CD4-positive, alpha-beta T cell treated with Interleukin-4 for 4 hours (primary cell): ENCODE results near the gene PCDH1.

Source experiments
- DNase-seq: peaks from one replicate; pipeline ENCODE4 v3.0.0-alpha.2; 2020

The PCDH1 gene

DNA sequence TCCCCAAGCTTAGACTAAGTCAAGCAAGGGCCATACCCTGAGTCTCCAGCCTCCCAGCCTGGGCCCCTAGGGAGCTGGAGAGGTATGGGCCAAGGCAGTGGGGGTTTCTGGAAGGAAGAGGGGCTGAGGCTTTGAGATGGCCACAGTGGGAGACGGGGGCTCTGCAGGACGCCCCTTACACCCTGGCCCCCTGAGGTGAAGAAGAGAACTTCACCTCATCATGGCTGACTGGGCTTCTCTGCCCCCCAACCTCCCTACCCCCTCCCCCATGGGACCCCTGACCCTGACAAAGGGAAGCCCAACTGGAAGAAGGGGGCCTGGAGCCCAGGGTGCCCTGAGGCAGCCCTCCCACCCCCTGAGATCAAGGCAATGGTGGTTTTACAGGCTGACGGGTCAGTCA lies 25.8 kb downstream of the PCDH1 start:
- DNase-seq, result no peak

DNA sequence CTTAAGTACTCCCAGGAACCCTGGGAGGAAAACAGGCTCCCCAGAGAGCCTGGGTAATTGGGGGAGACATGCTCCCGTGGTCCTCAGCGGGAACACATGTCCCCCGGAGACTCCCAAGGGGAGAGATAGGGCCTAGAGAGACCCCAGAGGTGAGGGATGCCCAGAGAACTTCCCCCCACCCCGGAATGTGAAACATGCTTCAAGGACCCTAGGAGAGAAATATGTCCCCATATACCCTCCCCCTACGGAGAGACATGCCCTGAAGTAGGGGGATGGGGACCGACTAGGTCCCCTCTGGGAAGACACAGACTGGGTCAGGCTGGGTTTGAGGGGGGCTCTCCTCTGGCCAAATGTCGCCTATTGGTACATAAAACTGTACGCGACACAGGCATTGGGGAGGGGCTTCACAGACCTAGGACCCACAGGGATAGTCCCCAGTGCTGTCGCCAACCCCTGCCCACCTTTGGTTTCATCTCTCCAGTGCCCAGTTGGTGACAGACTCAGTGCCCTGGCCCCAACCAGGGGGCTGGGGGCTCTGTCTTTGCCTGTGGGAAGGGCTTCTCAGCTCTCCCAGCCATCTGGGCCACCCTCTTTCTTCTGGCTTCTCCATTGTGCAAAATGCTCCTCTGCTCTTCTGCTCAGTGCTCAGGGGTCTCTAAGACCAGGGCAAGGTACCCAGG lies 26.9 kb downstream of the PCDH1 start:
- no peak for DNase-seq

DNA sequence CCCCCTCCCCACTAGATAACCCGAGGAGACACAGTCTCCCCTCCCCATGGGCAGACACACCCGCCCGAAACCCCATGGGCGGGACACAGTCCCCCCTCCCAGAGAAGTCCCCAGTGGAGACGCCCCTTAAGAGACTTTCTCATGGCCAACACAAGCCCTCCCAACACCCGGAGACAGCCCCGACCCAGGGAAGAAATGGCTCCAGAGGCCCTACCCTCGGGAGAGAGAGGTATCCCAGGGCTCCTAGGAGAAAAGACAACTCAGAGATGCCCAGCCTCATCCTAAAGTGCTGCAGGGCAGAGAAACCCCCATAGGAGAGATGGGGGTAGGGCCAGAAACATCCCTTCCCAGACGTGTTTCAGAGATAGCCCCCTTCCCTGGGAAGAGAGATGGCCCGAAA lies 27.4 kb downstream of the PCDH1 start:
- DNase-seq, result no peak

DNA sequence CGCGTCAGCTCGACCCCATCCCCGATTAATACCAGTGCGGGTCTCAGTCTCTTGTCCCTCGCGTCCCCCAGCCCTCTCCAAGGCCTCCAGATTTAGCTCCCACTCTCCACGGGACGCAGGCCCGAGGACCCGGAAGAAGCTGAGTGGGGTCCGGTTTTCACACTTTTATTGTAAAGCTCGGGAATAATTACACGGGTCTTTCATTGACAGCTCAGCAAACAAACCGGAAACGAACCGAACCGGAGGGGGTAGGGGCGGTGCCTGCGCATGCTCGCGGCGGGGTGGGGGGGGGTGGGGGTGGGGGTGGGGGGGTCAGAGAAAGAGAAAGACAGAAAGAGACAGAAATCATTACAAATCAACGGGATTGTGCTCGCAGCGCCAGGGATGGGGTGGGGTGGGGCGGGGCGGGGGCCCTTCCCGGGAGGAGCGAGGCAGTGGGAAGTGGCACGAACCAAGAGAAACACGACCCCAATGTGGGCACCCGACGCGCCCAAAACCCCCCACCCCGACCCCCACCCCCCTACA lies 27.9 kb downstream of the PCDH1 start:
- DNase-seq, result peak; percentile 32

DNA sequence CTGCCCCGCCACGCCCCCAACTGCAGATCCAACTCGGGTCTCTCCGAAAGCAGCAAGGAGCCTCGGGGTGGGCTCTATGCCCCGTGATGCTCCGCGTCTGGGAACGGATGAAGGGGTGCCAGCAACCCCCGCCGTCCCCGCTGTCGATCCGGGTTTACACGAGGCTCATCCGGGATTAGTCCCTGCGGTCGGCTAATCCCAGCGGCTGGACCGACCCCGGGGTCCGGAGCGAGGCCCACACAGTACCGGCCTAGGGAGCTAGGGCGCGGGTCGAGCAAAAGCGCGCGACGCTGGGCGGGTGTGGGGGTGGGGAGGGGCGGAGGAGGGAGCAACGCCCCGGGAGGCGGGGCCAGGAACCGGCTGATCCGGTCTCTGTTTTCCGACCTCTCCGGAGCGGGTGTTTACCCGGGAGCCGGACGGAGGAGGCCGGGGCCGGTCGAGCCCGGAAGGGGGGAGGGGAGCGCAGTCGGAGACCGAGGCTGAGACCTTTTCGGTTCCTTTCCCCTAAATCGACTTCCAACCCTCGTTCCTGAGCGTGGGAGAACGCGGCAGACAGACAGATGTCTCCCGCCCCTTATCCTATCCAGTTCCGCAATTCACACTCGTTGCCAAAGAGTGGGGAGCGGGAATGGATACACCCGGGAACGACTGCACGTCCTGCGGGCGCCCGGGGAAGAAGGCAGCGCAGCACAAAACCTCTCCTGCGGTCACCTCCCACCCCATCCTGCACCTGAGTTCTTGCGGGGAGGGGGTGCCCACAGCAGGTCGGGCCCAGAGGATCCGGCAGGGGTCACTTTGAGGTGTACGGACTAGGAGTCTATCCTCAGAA lies 28.6 kb downstream of the PCDH1 start:
- peak; percentile 53 for DNase-seq

DNA sequence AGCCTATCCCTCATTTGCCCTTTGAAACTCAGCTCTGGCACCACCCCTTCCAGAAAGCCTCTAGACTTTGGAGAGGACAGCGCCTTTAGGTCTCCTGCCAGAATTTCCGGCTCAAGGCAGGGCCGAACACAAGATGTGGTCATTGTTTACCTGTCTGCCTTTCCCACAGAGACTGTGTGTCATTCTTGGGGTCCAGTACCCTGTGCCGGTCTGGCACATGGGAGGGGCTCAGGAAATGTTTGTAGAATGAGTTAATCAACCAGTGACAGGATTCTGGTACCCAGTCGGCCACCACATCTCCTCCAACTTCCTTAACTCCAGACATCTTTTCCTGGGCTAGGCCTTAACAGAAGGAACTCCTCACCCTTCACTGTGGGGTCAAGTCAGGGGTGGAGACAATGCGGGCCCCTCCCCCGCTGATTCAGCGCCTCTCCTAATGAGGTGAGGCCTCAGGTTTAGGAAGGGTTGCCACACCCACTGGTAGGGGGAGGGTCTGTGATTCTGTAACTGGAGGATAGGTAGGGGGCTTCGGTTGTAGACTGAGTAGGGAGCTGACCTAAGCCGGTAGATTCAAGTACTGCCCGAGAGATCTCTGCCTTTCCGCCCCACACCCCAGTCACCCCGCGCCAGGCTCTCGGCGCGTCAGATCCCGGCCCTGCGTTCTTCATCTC lies 29.3 kb downstream of the PCDH1 start:
- peak; percentile 23 for DNase-seq

DNA sequence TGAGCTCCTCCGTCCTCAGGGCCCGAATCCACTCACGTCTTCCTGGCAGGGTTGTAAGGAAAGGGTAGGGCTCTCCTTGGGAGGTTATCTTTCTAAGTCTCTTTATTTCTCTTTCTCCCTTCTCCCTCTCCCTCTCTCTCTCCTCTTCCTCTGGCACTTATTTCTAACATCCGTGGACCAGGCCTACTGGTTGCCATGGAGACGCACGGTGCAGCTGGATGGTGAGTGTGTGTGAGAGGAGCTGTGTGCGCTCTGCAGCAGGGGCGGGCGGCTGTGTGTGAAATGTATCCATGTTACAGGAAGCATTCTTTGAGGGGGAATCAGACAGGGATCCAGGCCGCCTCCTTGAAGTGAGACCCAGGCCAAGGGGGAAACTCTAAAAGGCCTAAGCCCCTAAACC lies 32.2 kb downstream of the PCDH1 start:
- DNase-seq, result no peak

DNA sequence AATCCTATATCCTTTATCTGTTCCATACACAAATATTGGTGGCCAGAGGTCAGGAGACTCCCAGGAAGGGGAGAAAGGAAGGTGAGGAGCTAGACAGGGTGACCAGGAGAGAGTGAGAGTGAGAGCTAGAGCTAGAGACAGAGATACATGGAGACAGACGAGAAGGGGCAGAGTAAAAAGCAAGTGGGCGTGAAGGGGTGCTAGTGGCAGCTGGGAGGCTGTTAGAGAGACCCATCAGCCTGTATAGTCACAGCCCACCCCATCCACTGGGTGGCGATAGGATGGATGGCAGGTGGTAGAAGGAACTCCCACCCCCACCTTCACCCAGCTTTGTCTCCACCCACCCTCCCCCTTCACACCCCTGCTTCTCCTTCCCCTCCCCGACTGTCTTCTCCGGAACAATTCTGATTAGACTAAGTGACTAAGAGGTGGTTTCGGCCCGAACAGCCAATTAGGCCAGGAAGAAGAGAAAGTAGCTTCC lies 32.8 kb downstream of the PCDH1 start:
- peak; percentile 22 for DNase-seq

DNA sequence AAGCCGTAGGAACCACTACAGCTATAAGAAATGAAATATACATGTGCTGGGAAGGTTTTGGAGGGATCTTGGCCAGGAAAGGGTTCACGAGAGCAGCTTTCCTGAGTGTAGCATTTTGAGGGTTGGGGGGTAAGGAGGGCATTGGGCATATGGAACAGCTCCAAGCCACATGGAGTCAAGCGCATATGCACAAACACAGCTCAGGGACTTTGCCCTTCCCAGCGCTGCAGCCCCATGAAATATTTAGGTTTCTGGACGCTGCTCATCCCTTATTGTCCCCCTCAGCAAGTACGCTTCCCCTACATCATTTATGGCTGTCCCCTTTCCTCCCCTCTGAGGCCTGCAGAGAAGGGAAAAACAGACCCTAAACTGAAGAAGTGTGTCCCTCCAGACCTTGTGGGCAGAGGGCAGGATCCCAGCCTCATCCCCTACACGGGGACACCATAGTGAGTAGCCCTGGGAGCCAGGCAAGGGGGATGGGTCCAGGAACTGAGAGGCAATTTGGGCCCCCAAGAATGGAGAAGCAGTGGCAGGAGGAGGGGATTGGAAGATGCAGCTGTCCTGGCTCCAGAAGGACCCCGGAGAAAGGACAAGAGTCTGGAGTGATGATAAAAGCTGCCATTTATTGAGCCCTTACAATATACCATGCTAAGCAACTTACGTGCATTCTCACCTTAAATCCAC lies 33.7 kb downstream of the PCDH1 start:
- DNase-seq, result no peak

DNA sequence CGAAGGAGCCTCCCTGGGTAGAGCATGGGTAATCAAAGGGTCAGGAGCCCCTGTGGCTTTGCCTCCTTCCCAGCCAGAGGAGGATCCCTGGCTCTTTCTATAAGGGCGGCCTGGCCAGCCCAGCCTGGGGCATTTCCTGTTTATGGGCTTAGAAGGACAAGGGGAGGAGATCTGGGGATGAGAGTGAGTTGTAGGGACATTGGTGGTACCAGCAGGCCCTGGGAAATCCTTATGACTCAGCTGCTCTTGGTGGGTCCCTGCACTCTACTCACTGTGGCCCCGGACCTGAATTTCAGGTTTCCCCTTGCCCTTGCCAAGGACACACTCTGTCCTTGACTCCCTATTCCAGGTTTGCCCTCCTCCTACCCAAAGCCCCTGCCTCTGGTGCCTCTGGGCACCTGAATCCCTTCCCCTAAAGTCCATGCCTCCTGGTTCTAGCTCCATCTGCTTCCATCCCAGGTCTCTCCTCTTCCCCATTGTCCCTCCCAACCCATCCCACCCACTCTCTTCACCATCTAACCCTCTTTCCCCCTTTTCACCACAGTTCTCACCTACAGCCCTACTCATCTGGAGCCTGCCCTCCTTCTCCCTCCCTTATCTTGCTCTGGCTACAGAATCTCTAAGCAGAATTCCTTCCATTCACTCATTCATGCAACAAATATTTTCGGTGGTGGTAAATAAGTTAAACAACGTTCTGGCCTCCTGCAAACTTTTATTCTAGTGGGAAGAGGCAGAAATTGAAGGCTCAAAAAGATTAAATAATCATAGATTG lies 34.9 kb downstream of the PCDH1 start:
- DNase-seq, result no peak

DNA sequence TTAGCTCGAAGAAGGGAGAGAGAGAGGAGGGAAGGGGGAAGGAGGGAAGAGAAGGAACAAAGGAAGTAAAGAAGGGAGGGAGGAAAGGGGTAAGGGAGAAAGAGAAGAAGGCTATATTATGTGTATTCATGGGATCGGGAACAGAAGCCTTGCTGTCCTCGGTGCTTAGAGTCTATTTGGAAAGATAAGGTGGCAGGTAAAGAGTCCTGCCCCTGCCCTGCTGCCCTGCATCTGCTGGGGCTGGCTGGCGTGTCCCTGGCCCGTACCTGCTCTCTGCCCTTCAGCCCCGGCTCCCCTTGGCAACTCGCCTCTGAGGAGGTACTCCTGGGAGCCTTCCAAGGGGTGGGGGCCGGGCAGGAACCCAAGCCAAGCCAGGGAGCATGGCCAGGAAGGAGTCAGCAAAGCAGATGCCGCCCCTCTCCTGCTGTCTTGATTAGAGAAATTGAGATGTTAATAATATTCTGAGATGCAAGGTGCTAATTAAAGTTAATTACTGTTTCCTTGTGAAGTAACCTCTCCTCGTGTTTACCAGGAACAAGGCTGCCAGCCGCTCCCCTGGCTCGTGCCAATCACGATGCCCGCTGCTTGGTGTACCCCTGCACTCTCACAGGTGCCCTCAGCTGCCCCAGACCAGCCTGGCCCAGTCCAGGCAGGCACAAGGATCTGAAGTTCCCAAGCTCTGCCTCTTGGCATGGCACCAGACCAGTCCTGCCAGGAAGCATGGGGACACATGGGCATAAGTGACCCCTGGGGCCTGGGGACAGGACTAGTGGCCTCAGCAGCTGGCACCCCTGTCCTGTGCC lies 36.6 kb downstream of the PCDH1 start:
- DNase-seq, result no peak

DNA sequence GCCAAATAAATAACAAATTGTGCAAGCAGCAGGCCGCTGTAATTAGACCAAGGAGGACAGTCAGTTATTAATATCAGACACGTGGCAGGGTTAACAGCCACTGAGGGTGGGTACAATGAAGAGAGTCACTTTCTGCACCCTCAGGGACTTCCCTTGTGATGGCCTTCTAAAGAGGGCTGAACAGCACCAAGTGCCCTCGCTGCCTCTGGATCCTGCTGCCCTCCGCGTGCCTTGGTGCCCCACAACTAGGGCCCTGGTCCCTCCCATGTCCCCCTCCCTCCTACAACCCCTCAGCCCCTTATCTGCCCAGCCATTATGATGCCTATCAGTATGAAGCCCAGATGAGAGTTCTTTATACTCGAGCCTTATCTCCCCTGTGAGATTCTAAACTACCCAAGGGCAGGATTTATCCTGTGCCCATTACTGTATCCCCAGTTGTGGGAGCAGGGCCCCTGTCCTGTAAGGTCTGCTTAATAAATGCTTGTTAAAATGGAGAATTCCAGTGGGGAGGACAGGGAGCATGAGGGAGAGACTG lies 37.3 kb downstream of the PCDH1 start:
- no peak for DNase-seq

DNA sequence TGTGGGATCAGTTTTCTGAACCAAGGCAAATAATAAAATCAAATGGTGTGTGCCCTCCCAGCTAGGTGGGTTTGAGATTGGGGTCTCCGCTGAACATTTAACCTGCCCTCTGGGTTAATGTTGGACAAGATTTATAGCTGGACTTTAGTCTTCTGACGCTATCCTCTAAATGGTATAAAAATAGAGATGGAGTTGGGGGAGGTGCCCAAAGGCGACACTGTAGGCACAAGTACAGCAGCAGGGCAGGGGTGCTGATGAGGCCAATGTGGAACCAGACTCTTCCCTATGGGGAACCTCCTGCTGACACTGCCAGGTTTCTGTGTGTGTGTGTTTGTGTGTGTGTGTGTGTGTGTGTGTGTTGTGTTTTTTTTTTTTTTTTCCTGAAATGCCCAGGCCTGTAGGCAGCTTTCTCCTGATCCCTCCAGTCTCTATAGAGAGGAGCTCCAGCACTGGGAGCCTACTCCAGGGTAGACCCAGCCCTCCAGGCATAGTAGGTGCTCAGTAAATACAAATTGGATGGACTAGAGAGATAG lies 37.9 kb downstream of the PCDH1 start:
- DNase-seq, result no peak

DNA sequence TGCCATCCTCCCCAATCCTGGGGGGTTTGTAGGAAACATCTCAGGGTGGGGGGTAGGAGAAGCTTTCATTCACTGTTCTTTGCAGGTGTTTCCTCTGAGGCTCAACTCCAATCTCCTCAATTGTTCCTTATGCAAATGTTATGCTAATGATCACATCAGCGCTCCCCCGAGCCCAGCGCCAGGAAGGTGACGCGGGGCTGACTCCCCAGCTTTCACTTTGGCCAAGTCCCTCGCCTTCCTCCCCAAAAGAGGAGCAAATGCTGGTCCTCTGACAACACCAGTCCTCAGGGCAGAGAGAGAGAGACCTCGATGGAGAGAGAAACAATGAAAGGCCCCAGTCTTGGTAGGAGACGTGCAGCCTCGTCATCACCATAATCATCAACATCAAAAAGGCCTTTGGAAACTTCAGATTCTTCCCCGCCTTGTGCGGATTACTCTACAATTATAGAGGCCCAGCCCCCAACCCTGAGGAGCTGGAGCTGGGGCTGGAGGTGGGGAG lies 39.1 kb downstream of the PCDH1 start:
- no peak for DNase-seq

DNA sequence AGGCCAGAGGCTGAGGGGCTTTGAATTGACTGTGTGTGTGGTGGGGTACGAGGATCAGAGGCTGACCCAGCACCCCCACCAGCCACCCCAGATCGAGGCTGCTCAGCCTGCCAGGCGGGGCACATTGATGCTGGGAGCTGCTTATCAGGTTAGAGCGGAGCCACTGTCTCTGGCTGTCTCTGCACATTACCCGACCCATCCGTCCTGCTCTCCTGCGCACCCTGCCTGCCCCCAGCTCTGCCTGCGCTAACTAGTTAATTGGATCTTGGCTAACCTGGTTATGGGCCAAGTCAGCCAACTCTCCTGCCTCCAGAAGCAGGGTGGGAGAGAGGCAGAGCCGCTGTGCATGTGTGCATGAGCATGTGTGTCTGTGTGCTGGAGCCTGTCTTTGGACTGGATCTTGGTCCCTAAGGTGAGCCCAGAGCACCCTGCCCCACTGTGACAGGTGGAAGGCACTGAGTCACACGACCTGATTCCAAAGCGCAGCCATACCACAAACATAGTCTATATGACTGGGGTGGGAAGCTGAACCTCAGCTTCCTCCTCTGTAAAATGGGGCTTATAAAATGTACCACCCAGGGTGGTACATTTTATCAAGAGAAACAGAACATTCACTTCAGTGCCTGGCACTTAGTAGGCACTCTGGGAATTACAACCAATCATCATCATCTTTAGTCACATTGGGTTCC lies 39.7 kb downstream of the PCDH1 start:
- no peak for DNase-seq

DNA sequence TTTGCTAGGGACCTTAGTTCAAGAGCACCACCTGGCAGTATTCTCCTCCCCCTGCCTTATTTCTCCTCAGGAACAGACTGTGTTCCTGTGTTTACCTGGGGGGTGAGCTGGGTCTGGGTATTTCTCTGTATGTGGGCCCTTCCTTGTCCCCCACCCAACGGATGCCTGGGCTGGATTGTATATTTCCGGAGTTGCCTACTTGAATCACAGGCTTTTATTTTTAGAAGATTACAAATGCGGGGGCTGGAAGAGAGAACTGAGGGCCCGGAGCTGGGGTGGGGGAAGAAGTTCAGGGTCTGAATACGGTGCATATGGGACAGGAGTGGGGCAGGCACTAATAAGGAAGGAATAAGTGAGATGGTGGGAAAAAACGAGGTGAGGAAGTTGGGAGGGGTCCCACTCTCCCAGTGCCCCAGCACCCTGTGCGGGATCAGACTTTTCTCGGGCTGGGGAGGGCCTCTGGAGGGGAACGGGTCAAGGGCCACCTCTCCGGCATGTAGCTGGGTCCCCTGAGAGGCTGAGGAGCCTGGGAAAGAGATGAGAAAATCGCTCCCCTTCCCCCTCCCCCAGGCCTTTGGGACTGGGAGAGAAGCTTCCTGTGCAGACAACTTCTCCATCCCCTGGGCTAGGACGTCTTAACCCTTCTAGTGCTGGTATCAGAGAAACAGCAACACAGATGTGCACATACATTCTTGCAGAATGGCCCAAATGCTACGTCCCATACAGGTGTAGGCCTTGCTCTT lies 42.1 kb downstream of the PCDH1 start:
- no peak for DNase-seq

DNA sequence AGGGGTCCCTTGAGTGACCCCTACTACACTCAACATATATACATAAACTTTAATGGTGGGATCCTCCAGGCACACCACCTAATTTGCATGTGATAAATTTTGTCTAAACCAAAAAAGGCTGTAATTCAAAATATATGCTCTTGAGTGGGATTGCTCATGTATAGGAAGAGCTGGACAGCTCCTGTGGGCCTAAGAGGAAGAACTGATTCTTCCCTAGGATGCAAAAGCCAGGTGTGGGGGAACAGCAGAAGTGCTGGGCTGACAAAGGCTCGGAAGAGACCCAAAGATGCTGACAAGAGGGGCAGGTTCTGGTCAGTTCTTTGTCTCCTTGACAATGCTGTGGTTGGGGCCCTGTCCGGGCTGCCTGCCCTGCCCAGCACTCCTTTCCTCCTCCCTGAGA lies 43.9 kb downstream of the PCDH1 start:
- DNase-seq, result no peak

DNA sequence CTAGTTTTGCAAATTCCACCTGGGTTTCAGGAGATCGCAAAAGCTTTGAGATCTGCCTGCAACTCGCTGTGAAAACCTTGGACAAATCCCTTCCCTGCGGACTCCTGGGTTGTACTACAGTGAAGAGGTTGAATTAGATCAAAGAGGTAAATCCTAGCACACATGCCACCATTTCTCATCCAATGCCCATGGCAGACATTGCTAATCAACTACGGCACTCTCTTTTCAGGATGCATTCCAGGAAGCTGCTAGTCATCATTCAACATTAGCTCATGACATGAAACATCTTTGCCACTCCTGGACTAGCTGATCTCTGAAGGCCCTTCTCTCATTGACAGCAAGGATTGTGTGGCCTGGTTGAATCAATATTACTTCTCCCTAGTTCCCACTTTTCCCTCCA lies 46.1 kb downstream of the PCDH1 start:
- no peak for DNase-seq

DNA sequence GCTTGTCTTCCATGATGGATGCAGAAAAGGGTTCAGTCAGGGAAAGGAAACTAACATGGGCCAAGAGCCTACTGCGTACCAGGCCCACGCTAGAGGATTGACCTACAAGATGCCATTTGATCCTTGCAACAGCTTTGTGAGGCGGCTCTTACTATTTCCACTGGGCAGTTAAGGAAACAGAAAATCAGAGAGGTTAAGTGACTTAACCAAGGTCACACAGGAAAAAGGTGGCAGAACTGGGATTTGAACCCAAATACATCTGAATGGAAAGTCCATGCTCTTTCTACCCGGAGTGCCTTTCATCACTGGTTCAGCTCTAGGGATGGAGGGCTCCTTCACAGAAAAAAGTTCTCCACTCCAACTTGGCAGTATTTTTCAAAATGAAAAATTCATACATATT lies 50.0 kb downstream of the PCDH1 start:
- no peak for DNase-seq
